ENCODE measurements around the gene UBE2D2.

UBE2D2 gene

DNA sequence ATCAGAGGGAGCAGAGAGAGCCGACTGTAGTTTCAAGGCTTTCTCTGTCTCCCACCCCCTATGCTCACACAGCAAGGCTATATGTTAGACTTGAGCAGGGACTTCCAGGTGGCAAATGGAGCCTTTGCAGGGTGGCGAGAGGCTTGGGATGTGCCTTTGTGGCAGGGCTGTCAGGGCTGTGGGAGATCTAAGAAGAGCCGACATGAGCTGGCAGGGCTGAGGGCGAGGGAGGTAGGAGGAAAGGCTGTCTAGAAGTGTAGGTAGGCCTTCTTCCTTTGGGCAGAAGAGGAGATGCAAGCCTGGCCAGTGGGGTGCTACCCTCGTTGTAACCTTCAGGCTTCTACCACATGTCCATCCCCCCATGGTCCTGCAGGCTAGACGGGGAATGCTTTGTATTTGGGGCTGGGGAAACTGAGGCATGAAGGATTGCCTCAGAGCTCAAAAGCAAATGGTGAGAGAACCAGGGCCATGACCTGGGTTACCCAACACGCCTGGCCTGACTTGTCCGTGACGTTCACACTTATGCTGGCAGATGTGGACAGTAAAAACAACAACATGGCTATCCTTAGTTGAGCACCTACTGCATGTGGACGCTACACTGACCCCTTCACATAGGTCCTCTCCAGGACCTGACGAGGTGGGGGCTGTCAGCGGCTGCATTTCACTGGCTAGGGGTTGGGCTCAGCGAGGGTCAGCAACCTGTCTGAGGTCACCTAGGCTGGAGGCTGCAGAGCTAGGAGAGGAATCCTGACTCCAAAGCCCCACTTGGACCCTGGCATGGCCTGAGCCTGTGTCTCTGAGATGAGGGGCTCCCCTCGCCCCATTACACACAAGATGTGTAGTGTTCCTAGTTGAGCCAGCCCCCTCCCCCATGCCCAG, 102.3 kb downstream of the UBE2D2 start:
- TF ChIP-seq, protein P1, sequence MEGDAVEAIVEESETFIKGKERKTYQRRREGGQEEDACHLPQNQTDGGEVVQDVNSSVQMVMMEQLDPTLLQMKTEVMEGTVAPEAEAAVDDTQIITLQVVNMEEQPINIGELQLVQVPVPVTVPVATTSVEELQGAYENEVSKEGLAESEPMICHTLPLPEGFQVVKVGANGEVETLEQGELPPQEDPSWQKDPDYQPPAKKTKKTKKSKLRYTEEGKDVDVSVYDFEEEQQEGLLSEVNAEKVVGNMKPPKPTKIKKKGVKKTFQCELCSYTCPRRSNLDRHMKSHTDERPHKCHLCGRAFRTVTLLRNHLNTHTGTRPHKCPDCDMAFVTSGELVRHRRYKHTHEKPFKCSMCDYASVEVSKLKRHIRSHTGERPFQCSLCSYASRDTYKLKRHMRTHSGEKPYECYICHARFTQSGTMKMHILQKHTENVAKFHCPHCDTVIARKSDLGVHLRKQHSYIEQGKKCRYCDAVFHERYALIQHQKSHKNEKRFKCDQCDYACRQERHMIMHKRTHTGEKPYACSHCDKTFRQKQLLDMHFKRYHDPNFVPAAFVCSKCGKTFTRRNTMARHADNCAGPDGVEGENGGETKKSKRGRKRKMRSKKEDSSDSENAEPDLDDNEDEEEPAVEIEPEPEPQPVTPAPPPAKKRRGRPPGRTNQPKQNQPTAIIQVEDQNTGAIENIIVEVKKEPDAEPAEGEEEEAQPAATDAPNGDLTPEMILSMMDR (IDR thresholded peaks at IDR 0.05; ENCODE audit: extremely low read depth, insufficient read depth, missing control alignments) = no peak
- no peak for DNase-seq (ENCODE audit: low spot score)
- in situ Hi-C loops (cut with MboI; ENCODE audit: low pct_unique_long_range_greater_than_20kb, low sequenced_read_pairs, unreplicated experiment) = no loop called here

DNA sequence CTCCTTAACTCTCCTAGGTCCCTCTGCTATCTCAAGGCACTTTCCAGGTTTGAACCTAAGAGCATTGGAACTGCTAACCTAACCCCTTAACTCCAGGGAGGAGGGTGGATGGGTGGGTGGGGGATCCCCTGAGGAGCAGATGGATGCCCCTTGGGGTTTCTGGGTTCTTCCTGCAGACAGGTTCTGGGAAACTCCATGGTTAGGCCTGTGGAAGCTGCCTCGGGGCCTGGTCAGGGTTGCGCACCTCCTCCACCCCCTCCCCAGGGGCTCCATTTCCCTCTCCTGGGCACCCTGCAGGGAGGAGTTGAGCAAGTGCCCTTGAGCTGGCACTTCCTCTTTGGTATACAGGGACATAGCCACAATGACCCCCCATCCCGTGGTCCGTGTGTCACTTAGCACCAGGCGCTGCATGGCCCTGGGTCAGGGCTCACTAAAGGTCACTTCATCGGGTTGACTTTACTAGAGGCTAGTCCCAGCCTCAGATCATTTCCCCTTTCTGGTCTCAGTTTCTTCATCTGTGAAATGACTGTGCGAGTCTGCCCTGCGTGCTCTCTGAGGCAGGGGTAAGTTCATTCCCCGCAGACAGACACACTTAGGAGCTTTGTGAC, 103.1 kb downstream of the UBE2D2 start:
- TF ChIP-seq, protein P1 (IDR thresholded peaks at IDR 0.05; ENCODE audit: extremely low read depth, insufficient read depth, missing control alignments) = no peak
- in situ Hi-C loops (cut with MboI; ENCODE audit: low pct_unique_long_range_greater_than_20kb, low sequenced_read_pairs, unreplicated experiment) = no loop called here
- DNase-seq (ENCODE audit: low spot score) = peak; percentile 87

DNA sequence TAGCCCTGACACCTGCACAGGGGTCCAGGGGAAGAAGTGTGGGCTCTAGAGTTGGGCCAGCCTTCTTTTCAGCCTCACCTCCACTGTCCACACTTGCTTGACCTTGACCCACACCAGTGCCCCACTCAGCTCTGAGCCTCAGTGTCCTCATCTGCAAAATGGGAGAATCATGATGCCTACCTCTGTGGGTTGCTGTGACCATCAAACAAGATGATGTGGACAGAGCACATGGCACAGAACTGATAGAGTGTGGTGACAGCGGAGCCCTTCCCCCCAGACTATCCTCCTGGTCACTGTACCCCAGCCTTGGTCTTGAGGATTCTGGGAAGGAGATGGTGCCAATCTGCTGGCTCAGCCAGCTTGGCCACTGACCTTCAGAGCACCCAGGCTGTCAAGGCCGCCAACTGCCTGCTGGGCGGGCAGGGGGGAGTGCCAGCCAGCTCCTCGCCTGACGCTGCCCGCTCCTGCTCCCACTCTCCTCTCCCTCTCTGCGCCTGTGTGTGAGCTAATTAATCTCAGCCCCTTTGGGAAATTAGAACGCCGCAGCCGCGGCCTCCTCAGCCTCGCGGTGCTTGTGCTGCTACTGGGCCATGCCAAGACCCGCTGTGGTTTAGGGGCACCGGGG, 103.7 kb downstream of the UBE2D2 start:
- in situ Hi-C loops (cut with MboI; ENCODE audit: low pct_unique_long_range_greater_than_20kb, low sequenced_read_pairs, unreplicated experiment) = no loop called here
- no peak for DNase-seq (ENCODE audit: low spot score)
- TF ChIP-seq, protein P1 (IDR thresholded peaks at IDR 0.05; ENCODE audit: extremely low read depth, insufficient read depth, missing control alignments) = no peak

DNA sequence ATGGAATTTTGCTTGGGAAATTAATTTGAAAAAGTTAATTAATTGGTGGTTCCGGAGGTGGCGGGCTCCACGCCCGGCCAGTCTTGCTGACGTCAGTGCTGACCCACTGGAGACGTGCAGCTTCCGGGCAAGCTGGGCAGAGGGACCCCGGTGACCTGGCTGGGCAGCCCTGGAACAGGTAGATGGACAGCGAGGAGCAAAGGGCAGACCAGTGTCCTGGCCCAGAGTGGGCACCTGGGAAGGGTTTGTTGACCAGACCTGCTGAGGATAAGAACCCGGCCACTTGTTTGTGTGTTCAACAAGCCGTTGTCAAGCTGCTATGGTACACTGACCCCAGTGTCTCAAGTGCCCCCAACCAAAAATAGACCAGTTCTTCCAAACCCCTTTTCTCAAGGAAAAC, 104.5 kb downstream of the UBE2D2 start:
- in situ Hi-C loops (cut with MboI; ENCODE audit: low pct_unique_long_range_greater_than_20kb, low sequenced_read_pairs, unreplicated experiment) = no loop called here
- DNase-seq (ENCODE audit: low spot score) = no peak

DNA sequence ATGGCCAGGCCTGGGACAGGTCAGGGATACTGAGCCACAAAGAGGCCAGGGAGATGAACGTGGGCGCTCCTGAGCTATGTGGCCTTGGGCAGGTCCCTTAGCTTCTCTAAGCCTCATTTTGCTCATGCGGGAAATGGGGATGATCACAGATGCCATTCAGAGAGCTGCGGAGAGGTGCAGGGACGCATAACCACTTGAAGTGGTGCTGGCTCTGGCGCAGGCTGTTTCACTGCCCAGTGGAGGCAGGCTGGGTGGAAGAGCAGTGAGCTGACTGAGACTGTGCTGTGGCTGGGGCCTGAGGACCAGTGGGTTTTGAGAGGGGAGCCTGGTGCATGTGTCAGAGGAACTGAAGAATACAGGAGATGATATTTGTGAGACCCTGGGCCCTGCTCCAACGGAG, 105.4 kb downstream of the UBE2D2 start:
- DNase-seq (ENCODE audit: low spot score) = no peak
- in situ Hi-C loops (cut with MboI; ENCODE audit: low pct_unique_long_range_greater_than_20kb, low sequenced_read_pairs, unreplicated experiment) = no loop called here
- TF ChIP-seq, protein P1 (IDR thresholded peaks at IDR 0.05; ENCODE audit: extremely low read depth, insufficient read depth, missing control alignments) = no peak

More for the DNA sequence above, 104.5 kb downstream of the UBE2D2 start:
- TF ChIP-seq, protein P1 (IDR thresholded peaks at IDR 0.05; ENCODE audit: extremely low read depth, insufficient read depth, missing control alignments) = no peak

DNA sequence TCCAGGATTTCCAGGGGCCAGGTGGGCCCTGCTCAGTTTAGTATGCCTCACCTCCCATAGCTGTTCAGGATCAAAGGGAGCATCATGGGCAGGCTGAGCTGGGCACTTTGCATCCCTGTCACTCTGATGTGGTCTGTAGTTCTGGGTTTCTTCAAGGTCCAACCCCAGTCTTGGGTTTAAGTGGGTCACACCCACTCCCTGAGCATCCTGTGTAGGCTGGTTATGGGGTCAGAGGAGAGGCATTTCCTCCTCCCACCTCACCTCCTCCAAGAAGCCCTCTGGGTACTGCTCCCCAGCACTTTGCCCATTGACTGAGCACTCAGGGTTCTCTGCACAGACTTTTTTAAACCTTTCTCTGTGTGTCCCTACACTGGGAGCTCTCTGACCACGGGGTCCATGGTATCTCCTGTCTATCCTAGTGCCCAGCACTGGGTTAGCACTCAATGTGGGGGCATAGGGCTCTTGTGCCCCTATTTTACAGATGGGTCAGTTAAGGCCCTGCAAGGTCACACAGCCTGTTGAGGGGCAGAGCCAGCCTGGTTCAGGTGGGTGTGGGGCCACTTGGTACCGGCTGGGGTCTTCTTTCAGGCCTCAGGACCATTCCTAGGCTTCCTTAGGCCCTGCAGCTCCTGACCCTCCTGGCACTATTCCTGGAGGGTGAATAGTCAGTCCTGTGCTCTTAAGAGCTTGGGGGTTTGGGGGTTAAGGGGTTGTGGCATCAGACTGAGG, 106.0 kb downstream of the UBE2D2 start:
- in situ Hi-C loops (cut with MboI; ENCODE audit: low pct_unique_long_range_greater_than_20kb, low sequenced_read_pairs, unreplicated experiment) = no loop called here
- TF ChIP-seq, protein P1 (IDR thresholded peaks at IDR 0.05; ENCODE audit: extremely low read depth, insufficient read depth, missing control alignments) = no peak
- DNase-seq (ENCODE audit: low spot score) = no peak
